Measurements from ENCODE around the gene CST7.
"Not testable (repeated sequence)": the region's sequence is repeated elsewhere in the genome, so short reads cannot be mapped to it uniquely, and the experiment has no call there.

GRCh38 chr20:24919665-24920064, 29.4 kb upstream of the CST7 start:
- not testable (repeated sequence) for TF ChIP-seq REST (IDR thresholded peaks at IDR 0.05; ENCODE audit: unreplicated experiment); CTCF (conservative IDR thresholded peaks at IDR 0.05; ENCODE audit: low read depth in 2 of 2); POLR2AphosphoS5 (IDR thresholded peaks at IDR 0.05; ENCODE audit: low read depth)
